WERI-Rb-1 (cell line): Measurements from ENCODE around the gene DYSF.

Experiments
- DNase-seq: peaks from one replicate; pipeline ENCODE4 v3.0.0-alpha.2; 2020
- H3K27ac ChIP-seq: fragments of 250-450 bp; sonication (Bioruptor Pico); 2 replicates; pipeline ENCODE4 v1.5.1; 2020; ENCODE audit warnings: mild to moderate bottlenecking, moderate library complexity
- H3K27me3 ChIP-seq: fragments of 250-450 bp; sonication (Bioruptor Pico); 2 replicates; pipeline ENCODE4 v1.5.1; 2021; ENCODE audit warnings: mild to moderate bottlenecking, low read depth, moderate library complexity; ENCODE audit not compliant: insufficient read depth, severe bottlenecking
- H3K36me3 ChIP-seq: fragments of 250-450 bp; sonication (Bioruptor Pico); 2 replicates; pipeline ENCODE4 v1.5.1; 2020; ENCODE audit warnings: mild to moderate bottlenecking, moderate library complexity
- H3K4me3 ChIP-seq: 2 replicates; pipeline ENCODE4 v1.5.1; 2011; ENCODE audit warnings: low read depth, mild to moderate bottlenecking, control low read depth, low read length
- H3K9me3 ChIP-seq: fragments of 250-450 bp; sonication (Bioruptor Pico); 2 replicates; pipeline ENCODE4 v1.5.1; 2021; ENCODE audit warnings: mild to moderate bottlenecking, moderate library complexity; ENCODE audit not compliant: severe bottlenecking
- TF ChIP-seq, protein P1 (sequence below): IDR thresholded peaks from 2 replicates; pipeline ENCODE4 v1.5.1; 2011; ENCODE audit warnings: low read depth, mild to moderate bottlenecking, control low read depth, inconsistent platforms, low read length

The DYSF gene

DNA sequence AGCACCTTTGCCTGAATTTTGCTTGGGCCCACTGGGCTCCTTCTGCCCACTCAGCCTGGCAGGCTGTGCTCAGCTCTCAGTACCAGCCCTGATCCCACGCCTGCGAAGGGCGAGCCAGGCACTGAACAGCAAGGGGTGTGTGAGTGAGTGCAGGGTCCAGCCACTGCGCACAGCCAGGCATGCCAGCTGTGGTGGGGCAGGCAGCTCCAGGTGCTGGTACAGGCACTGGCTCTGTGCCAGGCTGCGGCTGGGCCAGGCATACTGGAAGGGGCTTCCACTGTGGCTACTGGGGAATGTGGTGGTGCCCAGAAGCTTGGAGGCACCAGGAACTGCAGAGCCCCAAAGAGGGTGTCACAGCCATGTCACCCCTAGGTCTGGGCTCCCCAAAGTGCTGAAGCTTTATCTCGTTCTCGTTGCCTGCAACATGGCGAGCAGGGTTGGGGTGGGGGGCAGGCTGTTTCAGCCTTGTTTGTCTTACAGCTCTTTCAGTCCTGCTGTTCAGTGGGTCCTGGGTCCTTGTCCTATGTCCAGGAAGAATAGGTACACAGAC lies 8.8 kb downstream of the DYSF start:
- H3K4me3 ChIP-seq, result no peak overlapping the region
- TF ChIP-seq, protein P1, sequence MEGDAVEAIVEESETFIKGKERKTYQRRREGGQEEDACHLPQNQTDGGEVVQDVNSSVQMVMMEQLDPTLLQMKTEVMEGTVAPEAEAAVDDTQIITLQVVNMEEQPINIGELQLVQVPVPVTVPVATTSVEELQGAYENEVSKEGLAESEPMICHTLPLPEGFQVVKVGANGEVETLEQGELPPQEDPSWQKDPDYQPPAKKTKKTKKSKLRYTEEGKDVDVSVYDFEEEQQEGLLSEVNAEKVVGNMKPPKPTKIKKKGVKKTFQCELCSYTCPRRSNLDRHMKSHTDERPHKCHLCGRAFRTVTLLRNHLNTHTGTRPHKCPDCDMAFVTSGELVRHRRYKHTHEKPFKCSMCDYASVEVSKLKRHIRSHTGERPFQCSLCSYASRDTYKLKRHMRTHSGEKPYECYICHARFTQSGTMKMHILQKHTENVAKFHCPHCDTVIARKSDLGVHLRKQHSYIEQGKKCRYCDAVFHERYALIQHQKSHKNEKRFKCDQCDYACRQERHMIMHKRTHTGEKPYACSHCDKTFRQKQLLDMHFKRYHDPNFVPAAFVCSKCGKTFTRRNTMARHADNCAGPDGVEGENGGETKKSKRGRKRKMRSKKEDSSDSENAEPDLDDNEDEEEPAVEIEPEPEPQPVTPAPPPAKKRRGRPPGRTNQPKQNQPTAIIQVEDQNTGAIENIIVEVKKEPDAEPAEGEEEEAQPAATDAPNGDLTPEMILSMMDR, result no peak
- no peaks in the 10 kb centered on the region for H3K36me3 ChIP-seq
- H3K27ac ChIP-seq, result peak overlapping the region; percentile 49
- peaks cover 23% of the 10 kb centered on the region for H3K9me3 ChIP-seq
- DNase-seq, result no peak
- no peaks in the 10 kb centered on the region for H3K27me3 ChIP-seq

DNA sequence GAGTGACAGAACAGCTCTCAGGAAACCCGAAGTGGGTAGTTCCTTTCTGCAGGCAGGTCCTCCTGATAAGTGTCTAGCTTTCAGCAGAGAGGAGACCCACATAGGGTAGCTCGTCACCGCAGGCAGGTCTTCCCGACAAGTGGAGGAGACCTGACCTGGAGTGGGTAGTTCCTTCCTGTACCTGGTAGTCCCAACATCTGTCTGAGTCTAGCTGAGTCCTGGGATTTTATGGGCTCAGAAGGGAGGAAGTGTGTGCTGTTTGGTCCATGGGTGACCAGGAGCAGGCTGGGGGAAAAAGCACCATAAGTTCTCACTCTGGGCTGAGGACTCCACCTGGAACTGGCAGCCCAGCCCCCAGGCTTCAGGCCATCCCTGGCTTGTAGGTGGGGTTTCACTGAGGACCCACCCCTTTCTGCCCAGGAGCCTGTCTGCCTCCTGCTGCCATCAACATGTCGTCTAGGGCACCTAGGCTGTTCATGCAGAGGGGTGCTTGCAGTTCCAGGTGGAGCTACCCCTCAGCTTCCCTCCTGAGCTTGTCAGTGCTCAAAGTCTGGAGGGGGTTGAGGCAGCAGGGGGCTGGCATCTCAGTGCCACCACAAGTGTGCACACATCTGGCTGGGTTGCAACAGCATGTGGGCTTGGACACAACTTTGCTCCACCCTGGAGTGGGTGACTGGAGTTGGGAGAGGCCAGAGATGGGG lies 9.4 kb downstream of the DYSF start:
- Histone ChIP-seq H3K27me3 (no peaks in the 10 kb centered on the region), H3K9me3 (peaks cover 23% of the 10 kb centered on the region), H3K4me3 (no peak overlapping the region), H3K27ac (peak overlapping the region; percentile 49), H3K36me3 (no peaks in the 10 kb centered on the region)
- DNase-seq, result no peak
- TF ChIP-seq, protein P1, result no peak

- no peaks in the 10 kb centered on the region for H3K36me3 ChIP-seq
Observed at GRCh38 chr2:71463342-71463654, 9.9 kb downstream of the DYSF start.

GRCh38 chr2:71464389-71464788 lies 11.0 kb downstream of the DYSF start:
- Histone ChIP-seq H3K27me3 (no peaks in the 10 kb centered on the region), H3K36me3 (no peaks in the 10 kb centered on the region), H3K9me3 (peaks cover 23% of the 10 kb centered on the region), H3K4me3 (no peak overlapping the region), H3K27ac (no peak overlapping the region)
- TF ChIP-seq, protein P1, result no peak
- no peak for DNase-seq

More at GRCh38 chr2:71463342-71463654, 9.9 kb downstream of the DYSF start:
- H3K9me3 ChIP-seq, result peaks cover 23% of the 10 kb centered on the region
- H3K27me3 ChIP-seq, result no peaks in the 10 kb centered on the region
- DNase-seq, result no peak
- TF ChIP-seq, protein P1, result no peak
- H3K27ac ChIP-seq, result no peak overlapping the region
- no peak overlapping the region for H3K4me3 ChIP-seq

GRCh38 chr2:71465356-71465755 lies 12.0 kb downstream of the DYSF start:
- DNase-seq, result no peak
- Histone ChIP-seq H3K27ac (no peak overlapping the region), H3K4me3 (no peak overlapping the region), H3K9me3 (peaks cover 23% of the 10 kb centered on the region), H3K27me3 (no peaks in the 10 kb centered on the region), H3K36me3 (no peaks in the 10 kb centered on the region)
- TF ChIP-seq, protein P1, result no peak

DNA sequence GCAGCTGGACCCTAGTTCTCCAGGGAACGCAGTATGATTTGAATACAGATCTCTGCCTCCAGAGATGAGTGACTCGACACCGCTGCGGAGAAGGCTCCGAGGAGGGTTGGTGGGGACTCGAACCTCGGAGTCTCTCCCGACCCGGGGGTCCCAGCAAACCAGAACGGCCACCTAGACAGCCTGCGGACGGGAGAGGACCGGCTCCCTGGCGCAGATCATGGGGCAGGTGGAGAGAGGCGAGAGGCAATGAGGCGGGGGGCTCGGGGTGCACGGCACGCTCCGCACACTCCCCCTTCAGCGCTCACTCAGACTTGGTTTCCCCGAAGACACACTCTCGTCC lies 12.6 kb downstream of the DYSF start:
- TF ChIP-seq, protein P1, result no peak
- H3K9me3 ChIP-seq, result peaks cover 23% of the 10 kb centered on the region
- no peaks in the 10 kb centered on the region for H3K27me3 ChIP-seq
- H3K4me3 ChIP-seq, result no peak overlapping the region
- no peak for DNase-seq
- H3K27ac ChIP-seq, result no peak overlapping the region
- no peaks in the 10 kb centered on the region for H3K36me3 ChIP-seq
